Fibroblast of villous mesenchyme (primary cell): ENCODE data around the gene OLIG2. TPM values are rescaled to one million over a fixed set of nuclear protein-coding genes. Genes with fewer than 3 reads are reported as not detected.

ENCODE experiments used
- DNase-seq: peaks from one replicate; pipeline ENCODE4 v3.0.0-alpha.2; 2010; ENCODE audit warnings: low read depth
- H3K4me3 ChIP-seq: 2 replicates; pipeline ENCODE4 v1.5.1; 2011; ENCODE audit warnings: low read depth, mild to moderate bottlenecking, low read length
- CTCF ChIP-seq: IDR thresholded peaks from 2 replicates; pipeline ENCODE4 v1.5.1; 2012; ENCODE audit warnings: low read depth, mild to moderate bottlenecking, low read length; ENCODE audit not compliant: insufficient read depth
- total RNA-seq: library from RNA; depleted of rRNA; stranded (reverse); fragments of >200 nt; gene quantifications from 2 replicates; pipeline ENCODE4 v1.2.3, GENCODE V29; 2012

OLIG2 gene
- total RNA-seq, 1 donor: not detected

GRCh38 chr21:33028287-33028670 lies 2.5 kb downstream of the OLIG2 start:
- no peak for TF ChIP-seq CTCF
- DNase-seq: no peak
- no peak overlapping the region for H3K4me3 ChIP-seq

DNA sequence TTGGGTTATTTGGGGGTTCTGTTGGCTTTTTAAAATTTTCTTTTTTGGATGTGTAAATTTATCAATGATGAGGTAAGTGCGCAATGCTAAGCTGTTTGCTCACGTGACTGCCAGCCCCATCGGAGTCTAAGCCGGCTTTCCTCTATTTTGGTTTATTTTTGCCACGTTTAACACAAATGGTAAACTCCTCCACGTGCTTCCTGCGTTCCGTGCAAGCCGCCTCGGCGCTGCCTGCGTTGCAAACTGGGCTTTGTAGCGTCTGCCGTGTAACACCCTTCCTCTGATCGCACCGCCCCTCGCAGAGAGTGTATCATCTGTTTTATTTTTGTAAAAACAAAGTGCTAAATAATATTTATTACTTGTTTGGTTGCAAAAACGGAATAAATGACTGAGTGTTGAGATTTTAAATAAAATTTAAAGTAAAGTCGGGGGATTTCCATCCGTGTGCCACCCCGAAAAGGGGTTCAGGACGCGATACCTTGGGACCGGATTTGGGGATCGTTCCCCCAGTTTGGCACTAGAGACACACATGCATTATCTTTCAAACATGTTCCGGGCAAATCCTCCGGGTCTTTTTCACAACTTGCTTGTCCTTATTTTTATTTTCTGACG lies 3.1 kb downstream of the OLIG2 start:
- no peak for TF ChIP-seq CTCF
- H3K4me3 ChIP-seq: no peak overlapping the region
- no peak for DNase-seq

- DNase-seq: no peak
- no peak overlapping the region for H3K4me3 ChIP-seq
- TF ChIP-seq CTCF: no peak
These were observed 3.7 kb downstream of the OLIG2 start for GRCh38 chr21:33029385-33029921.

GRCh38 chr21:33029975-33030461 lies 4.3 kb downstream of the OLIG2 start:
- no peak overlapping the region for H3K4me3 ChIP-seq
- no peak for DNase-seq
- TF ChIP-seq CTCF: no peak

DNA sequence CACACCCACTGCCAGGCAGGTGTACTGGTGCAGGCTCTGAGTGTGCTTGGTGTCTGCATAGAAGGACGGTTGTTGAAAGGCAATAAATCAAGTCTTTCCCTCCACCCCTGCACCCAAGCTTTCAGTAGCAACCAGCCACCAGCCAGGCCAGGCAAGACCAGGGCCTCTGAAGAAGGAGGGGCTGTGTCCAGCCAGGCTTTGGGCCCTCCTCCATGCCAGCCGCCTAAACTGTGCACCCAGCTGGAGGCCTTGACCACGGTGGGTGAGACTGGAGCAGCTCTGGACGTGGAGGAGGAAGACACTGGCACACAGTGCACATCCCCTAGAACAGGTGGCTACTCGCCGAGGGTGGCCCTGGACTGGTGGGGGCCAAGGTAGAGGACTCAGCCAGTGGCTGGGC lies 4.9 kb downstream of the OLIG2 start:
- no peak overlapping the region for H3K4me3 ChIP-seq
- no peak for DNase-seq

DNA sequence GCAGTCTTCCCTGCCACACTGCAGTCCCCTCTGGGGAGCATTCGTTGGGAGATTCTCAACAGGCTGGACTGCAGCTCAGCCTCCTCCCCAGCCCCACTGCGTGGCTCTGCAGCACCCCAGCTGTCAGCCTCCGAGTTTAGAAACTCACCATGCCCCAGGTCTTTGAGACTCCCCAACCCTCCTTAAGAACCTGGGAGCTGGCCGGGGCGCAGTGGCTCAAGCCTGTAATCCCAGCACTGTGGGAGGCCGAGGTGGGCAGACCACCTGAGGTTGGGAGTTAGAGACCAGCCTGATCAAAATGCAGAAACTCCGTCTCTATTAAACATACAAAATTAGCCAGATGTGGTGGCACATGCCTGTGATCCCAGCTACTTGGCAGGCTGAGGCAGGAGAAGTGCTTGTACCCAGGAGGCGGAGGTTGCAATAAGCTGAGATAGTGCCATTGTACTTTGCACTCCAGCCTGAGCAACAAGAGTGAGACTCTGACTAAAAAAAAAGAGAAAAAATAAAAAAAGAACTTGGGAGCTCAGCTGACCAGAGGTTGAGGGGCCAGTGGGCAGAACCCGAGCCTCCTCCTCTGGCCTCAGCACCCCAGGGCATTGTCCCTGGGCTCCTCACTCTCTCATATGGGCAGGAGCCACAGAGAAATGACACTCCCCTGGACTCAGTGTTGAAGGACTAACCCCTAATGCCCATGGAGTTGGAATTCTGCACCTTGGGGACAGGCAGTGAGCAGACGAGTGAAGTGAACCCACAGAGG lies 5.6 kb downstream of the OLIG2 start:
- TF ChIP-seq CTCF: no peak
- no peak for DNase-seq
- H3K4me3 ChIP-seq: no peak overlapping the region

More for the DNA sequence above, 4.9 kb downstream of the OLIG2 start:
- TF ChIP-seq CTCF: no peak
